SH-SY5Y (cell line): Measurements from ENCODE around the gene WNK1.

ENCODE experiments used
- GATA2 ChIP-seq: IDR thresholded peaks from 2 replicates; pipeline ENCODE4 v1.6.1; 2011; ENCODE audit warnings: mild to moderate bottlenecking, low read depth, low read length
- GATA3 ChIP-seq: IDR thresholded peaks from 2 replicates; pipeline ENCODE4 v1.6.1; 2011; ENCODE audit warnings: low read depth, mild to moderate bottlenecking, low read length, moderate library complexity

Gene WNK1

GRCh38 chr12:788288-788687 lies 35.9 kb downstream of the WNK1 start:
- TF ChIP-seq GATA2, result no peak

- TF ChIP-seq GATA2 (no peak), GATA3 (no peak)
Measured at GRCh38 chr12:789852-790563, 37.6 kb downstream of the WNK1 start.

- no peak for TF ChIP-seq GATA2
- no peak for TF ChIP-seq GATA3
Measured at GRCh38 chr12:790608-791007, 38.2 kb downstream of the WNK1 start.

GRCh38 chr12:793037-793436 lies 40.7 kb downstream of the WNK1 start:
- TF ChIP-seq GATA3 (no peak), GATA2 (no peak)

- TF ChIP-seq GATA2 (no peak), GATA3 (no peak)
Measured at GRCh38 chr12:793711-794110, 41.3 kb downstream of the WNK1 start.

GRCh38 chr12:795305-795704 lies 42.9 kb downstream of the WNK1 start:
- TF ChIP-seq GATA3 (peak; percentile 70), GATA2 (peak; percentile 68)

- TF ChIP-seq GATA2, result no peak
- no peak for TF ChIP-seq GATA3
Measured at GRCh38 chr12:800401-800800, 48.0 kb downstream of the WNK1 start.

- TF ChIP-seq GATA2 (no peak), GATA3 (no peak)
Measured at GRCh38 chr12:802242-803120, 50.1 kb downstream of the WNK1 start.

- TF ChIP-seq GATA3, result no peak
- TF ChIP-seq GATA2, result no peak
Measured at GRCh38 chr12:805022-805632, 52.7 kb downstream of the WNK1 start.

GRCh38 chr12:806200-806791 lies 53.9 kb downstream of the WNK1 start:
- no peak for TF ChIP-seq GATA3
- no peak for TF ChIP-seq GATA2

- no peak for TF ChIP-seq GATA3
- TF ChIP-seq GATA2, result no peak
Measured at GRCh38 chr12:807041-807735, 54.8 kb downstream of the WNK1 start.

GRCh38 chr12:810116-810515 lies 57.7 kb downstream of the WNK1 start:
- TF ChIP-seq GATA3 (no peak), GATA2 (no peak)

- TF ChIP-seq GATA2 (no peak), GATA3 (no peak)
Measured at GRCh38 chr12:810671-811415, 58.5 kb downstream of the WNK1 start.

- no peak for TF ChIP-seq GATA3
- no peak for TF ChIP-seq GATA2
Measured at GRCh38 chr12:812950-813349, 60.6 kb downstream of the WNK1 start.
